Measurements from ENCODE around the gene GDF2.

Gene GDF2

DNA sequence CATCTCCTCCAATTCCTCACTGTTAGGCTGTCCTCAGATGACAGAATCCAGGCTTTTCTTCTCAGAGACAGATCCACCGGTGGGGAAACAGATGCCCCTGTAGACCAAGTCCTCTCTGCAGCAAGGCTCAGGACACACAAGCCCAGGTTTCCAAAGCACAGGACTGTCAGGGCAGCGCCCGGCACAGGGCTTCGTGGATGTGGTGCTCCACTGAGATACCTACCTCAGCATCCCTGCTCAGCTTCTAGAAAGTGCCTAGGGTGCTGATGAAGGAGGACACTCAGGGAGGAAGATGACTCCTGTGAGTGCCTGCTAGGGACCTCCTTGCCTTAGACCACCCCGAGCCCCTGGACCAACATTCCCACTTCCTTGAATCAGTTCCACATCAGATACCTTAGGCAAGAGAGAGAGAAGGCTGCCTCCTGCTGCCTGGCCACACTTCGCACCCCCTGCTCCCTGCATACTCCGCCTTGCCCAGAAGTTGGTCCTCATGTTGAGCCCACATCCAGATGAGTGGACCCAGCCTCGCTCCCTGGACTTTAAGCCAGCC, 17.0 kb downstream of the GDF2 start:
- TF ChIP-seq, protein P1, sequence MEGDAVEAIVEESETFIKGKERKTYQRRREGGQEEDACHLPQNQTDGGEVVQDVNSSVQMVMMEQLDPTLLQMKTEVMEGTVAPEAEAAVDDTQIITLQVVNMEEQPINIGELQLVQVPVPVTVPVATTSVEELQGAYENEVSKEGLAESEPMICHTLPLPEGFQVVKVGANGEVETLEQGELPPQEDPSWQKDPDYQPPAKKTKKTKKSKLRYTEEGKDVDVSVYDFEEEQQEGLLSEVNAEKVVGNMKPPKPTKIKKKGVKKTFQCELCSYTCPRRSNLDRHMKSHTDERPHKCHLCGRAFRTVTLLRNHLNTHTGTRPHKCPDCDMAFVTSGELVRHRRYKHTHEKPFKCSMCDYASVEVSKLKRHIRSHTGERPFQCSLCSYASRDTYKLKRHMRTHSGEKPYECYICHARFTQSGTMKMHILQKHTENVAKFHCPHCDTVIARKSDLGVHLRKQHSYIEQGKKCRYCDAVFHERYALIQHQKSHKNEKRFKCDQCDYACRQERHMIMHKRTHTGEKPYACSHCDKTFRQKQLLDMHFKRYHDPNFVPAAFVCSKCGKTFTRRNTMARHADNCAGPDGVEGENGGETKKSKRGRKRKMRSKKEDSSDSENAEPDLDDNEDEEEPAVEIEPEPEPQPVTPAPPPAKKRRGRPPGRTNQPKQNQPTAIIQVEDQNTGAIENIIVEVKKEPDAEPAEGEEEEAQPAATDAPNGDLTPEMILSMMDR (IDR thresholded peaks at IDR 0.05; ENCODE audit: low read depth, low read length), result no peak
- no peak overlapping the region for H3K4me3 ChIP-seq (ENCODE audit: low read depth, low read length)

DNA sequence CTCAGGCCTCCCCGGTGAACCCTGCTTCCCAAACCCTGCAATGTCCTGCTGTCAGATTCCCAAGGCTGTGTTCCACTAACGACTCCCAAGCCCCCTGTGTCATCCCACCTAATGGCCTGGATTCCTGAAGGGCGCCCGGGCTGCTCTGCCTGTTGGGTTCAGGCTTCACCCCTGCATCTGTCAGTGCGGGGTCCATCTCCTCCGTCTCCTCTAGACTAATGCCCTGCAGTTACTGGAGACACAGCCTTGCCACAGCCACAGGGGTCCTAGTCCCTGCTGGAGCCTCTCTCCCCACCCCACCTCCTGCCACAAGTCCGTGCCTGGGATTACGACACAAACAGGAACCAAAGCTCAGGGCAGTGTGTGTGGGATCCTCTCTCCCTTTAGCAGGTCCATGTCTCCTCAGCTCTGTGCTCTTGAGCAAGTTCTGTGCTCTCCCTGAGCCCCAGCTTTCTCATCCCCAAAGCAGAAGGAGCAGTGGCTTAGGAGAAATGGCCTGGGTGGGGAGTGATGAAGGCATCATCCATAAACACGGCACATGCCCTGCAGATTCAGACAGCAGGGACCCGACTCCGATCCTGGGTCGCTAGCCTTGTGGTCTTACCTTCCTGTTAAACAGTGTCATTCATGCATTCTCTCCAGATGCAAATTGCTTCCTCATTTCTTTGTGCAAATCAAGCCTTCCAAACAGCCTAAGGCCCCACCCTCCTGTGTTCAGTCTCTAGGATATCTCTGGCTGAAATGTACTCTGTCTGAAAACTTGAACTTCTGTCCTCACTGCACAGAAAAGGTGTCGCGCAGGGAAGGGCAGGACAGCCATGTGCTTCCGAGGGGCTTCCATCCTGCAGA, 17.7 kb downstream of the GDF2 start:
- H3K4me3 ChIP-seq (ENCODE audit: low read depth, low read length), result no peak overlapping the region

DNA sequence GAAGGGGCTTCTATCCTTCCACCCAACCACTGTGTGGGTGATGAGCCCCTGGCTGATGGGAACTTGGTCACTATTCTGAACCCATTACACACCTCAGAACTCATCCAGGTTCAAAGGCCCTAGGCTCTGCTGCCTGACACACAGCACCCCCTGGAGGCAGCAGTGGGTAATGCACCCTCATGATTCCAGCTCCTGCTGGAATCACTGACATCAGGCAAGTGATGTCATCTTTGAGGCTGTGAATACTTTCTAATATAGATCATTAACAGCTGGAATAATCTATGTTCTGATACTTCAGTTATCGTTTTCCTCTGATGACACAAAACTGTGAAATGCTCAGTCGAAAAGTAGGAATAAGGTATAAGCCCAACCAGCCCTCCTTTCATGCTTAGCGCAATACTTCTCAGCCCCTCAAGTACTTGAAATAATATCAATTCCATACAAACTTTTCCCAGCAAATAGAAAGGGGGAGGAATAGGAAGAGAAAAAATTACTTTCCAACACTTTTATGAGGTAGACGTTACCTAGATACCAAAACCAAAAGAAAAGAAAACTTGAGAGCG, 18.4 kb downstream of the GDF2 start:
- H3K4me3 ChIP-seq (ENCODE audit: low read depth, low read length), result no peak overlapping the region
- TF ChIP-seq, protein P1 (IDR thresholded peaks at IDR 0.05; ENCODE audit: low read depth, low read length), result peak; percentile 94

More for the DNA sequence above, 17.7 kb downstream of the GDF2 start:
- TF ChIP-seq, protein P1 (IDR thresholded peaks at IDR 0.05; ENCODE audit: low read depth, low read length), result no peak

DNA sequence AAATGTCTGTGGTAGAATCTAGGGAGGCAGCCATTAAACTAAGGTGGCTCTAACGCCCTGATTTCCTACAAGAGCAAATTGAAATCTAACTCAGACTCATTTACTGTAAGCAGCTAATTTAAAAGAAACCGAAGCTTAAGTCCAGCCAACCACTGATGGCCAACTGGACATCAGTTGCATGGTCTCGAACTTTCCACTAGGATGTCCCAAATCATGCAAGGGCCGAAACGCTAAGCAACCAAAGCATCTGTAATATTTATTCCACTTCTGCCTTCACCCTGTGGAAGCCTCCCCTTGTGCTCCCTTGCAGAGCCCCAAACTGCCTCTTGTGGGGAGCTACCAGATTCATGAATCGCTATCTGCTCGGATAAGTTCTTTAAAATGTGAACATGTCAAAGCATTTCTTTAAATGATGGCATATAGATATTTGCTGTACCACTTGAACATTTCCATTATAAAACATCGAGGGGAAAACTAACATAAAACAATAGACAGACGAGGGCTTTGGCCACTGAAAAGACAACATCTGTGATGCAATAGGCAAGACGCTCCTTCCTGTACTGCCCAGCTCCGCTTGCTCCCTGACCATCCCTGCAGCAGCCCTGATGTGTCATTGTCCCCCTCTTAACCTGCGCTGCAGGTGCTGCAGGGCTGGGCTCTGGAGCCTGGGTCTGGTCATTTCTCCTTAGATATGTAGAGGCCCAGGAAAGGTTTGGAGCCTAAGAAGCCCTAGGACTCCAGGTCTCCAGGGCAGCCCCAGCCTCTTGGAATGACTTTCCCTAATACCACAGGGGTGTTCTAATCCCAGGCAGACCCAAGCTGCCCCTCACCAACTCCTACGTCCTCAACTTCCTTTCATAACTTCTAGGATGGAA, 23.0 kb downstream of the GDF2 start:
- TF ChIP-seq, protein P1 (IDR thresholded peaks at IDR 0.05; ENCODE audit: low read depth, low read length), result no peak

DNA sequence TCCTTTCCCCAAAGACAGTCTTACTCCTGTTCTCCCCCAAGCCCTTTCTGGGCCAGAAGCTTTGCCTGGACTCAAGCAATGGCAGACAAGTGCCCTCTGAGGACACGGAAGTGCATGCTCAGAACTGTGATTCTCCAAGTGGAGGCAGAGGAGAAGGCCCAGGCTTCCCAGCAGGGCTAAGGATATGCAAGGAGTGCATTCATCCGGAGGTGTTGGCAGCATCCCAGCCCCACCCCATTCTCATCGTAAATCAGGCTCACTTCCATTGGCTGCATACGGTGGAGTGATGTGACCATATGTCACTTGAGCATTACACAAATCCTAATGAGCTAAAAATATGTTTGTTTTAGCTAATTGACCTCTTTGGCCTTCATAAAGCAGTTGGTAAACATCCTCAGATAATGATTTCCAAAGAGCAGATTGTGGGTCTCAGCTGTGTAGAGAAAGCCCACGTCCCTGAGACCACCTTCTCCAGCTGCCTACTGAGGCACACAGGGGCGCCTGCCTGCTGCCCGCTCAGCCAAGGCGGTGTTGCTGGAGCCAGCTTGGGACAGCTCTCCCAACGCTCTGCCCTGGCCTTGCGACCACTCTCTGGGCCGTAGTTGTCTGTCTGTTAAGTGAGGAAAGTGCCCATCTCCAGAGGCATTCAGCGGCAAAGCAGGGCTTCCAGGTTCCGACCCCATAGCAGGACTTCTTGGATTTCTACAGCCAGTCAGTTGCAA, 24.5 kb downstream of the GDF2 start:
- TF ChIP-seq, protein P1 (IDR thresholded peaks at IDR 0.05; ENCODE audit: low read depth, low read length), result no peak
- no peak overlapping the region for H3K4me3 ChIP-seq (ENCODE audit: low read depth, low read length)

More for the DNA sequence above, 23.0 kb downstream of the GDF2 start:
- H3K4me3 ChIP-seq (ENCODE audit: low read depth, low read length), result no peak overlapping the region

GRCh38 chr10:47347303-47347675, 25.0 kb downstream of the GDF2 start:
- TF ChIP-seq, protein P1 (IDR thresholded peaks at IDR 0.05; ENCODE audit: low read depth, low read length), result no peak
- H3K4me3 ChIP-seq (ENCODE audit: low read depth, low read length), result no peak overlapping the region

Measured in WI38 (cell line).